Suprapubic skin (tissue), 4 donors: Measurements from ENCODE around the gene CLEC7A.

ENCODE experiments used
- EP300 ChIP-seq: sonication (generic); formaldehyde crosslinking; IDR thresholded peaks from one replicate; pipeline ENCODE4 v1.6.1; 2017; ENCODE audit warnings: antibody characterized with exemption
- POLR2A ChIP-seq, 2 donors: fragments of 450-650 bp; IDR thresholded peaks; one replicate each; pipeline ENCODE4 v1.6.1; 2017; ENCODE audit warnings: antibody characterized with exemption in 2 of 2, mild to moderate bottlenecking in 2 of 2, moderate library complexity in 2 of 2
- POLR2AphosphoS5 ChIP-seq, 3 donors: sonication (generic); formaldehyde crosslinking; IDR thresholded peaks; one replicate each; pipeline ENCODE4 v1.6.1; 2017; ENCODE audit warnings: antibody characterized with exemption in 3 of 3
- TF ChIP-seq, protein P1 (sequence below), 2 donors: fragments of 200-600 bp in 1 of 2; fragments of 450-650 bp in 1 of 2; sonication (generic) in 1 of 2; IDR thresholded peaks; one replicate each; pipeline ENCODE4 v1.5.1; 2016 to 2019; ENCODE audit warnings: antibody characterized with exemption in 2 of 2, mild to moderate bottlenecking in 1 of 2, moderate library complexity in 1 of 2

DNA sequence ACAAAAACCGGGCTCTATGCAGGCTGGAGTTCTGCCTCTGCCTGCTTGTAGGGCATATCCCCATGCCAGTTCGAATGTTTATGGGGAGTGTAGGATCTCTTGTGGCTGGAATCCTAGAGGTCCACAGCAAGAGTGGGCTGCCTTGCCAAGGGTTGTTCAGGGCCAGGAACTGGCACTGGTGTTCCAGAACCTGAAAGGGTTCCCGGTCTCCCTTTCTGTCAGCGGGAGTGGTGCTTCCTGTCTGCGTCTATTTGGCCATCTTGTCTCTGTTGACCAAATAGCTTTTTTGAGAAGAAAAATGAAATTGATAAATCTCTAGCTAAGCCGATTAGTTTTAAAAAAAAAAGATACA is 24.1 kb upstream of the CLEC7A start:
- no peak for TF ChIP-seq EP300
- TF ChIP-seq POLR2AphosphoS5 (IDR thresholded peaks at IDR 0.05), result no peak
- TF ChIP-seq, protein P1, sequence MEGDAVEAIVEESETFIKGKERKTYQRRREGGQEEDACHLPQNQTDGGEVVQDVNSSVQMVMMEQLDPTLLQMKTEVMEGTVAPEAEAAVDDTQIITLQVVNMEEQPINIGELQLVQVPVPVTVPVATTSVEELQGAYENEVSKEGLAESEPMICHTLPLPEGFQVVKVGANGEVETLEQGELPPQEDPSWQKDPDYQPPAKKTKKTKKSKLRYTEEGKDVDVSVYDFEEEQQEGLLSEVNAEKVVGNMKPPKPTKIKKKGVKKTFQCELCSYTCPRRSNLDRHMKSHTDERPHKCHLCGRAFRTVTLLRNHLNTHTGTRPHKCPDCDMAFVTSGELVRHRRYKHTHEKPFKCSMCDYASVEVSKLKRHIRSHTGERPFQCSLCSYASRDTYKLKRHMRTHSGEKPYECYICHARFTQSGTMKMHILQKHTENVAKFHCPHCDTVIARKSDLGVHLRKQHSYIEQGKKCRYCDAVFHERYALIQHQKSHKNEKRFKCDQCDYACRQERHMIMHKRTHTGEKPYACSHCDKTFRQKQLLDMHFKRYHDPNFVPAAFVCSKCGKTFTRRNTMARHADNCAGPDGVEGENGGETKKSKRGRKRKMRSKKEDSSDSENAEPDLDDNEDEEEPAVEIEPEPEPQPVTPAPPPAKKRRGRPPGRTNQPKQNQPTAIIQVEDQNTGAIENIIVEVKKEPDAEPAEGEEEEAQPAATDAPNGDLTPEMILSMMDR (IDR thresholded peaks at IDR 0.05), result no peak
- TF ChIP-seq POLR2A (IDR thresholded peaks at IDR 0.05), result no peak
